Astrocyte (in vitro differentiated cells and primary cell): ENCODE data around the gene RSBN1. TPM values are rescaled to one million over a fixed set of nuclear protein-coding genes. Genes with fewer than 3 reads are reported as not detected.

ENCODE experiments used
- DNase-seq: peaks from one replicate; pipeline ENCODE4 v3.0.0-alpha.2; 2010; ENCODE audit warnings: low read depth
- FAIRE-seq: peaks from 2 replicates; lab custom pipeline; 2011; peaks lifted over from hg19 to GRCh38; lab: Jason Lieb, UNC
- H2AFZ ChIP-seq: 2 replicates; pipeline ENCODE4 v1.6.0; 2012; ENCODE audit warnings: low read depth, low read length, inconsistent platforms
- H3K27ac ChIP-seq: 2 replicates; pipeline ENCODE4 v1.5.1; 2011; ENCODE audit warnings: low read depth, low read length, inconsistent platforms
- H3K27me3 ChIP-seq: 2 replicates; pipeline ENCODE4 v1.6.0; 2011; ENCODE audit warnings: low read length, inconsistent platforms; ENCODE audit not compliant: insufficient read depth
- H3K36me3 ChIP-seq: 2 replicates; pipeline ENCODE4 v1.5.1; 2011; ENCODE audit warnings: low read length, inconsistent platforms; ENCODE audit not compliant: insufficient read depth
- H3K4me1 ChIP-seq: 2 replicates; pipeline ENCODE4 v1.5.1; 2011; ENCODE audit warnings: low read length, inconsistent platforms; ENCODE audit not compliant: insufficient read depth
- H3K4me2 ChIP-seq: 2 replicates; pipeline ENCODE4 v1.6.0; 2012; ENCODE audit warnings: low read length, inconsistent platforms
- H3K4me3 ChIP-seq: 2 replicates; pipeline ENCODE4 v1.5.1; 2011; ENCODE audit warnings: low read depth, mild to moderate bottlenecking, low read length, inconsistent platforms; ENCODE audit not compliant: insufficient read depth
- H3K79me2 ChIP-seq: 2 replicates; pipeline ENCODE4 v1.6.0; 2012; ENCODE audit warnings: mild to moderate bottlenecking, low read length, inconsistent platforms; ENCODE audit not compliant: insufficient read depth
- H3K9ac ChIP-seq: 2 replicates; pipeline ENCODE4 v1.6.0; 2012; ENCODE audit warnings: mild to moderate bottlenecking, low read length, inconsistent platforms
- H3K9me3 ChIP-seq: 2 replicates; pipeline ENCODE4 v1.5.1; 2012; ENCODE audit warnings: low read depth, mild to moderate bottlenecking, low read length, inconsistent platforms; ENCODE audit not compliant: insufficient read depth
- H4K20me1 ChIP-seq: 2 replicates; pipeline ENCODE4 v1.6.0; 2012; ENCODE audit warnings: low read length, inconsistent platforms; ENCODE audit not compliant: insufficient read depth
- H3K27ac Mint-ChIP-seq: one replicate; pipeline ENCODE4 v1.8.0; 2021; ENCODE audit warnings: mild to moderate bottlenecking, mixed read lengths; ENCODE audit not compliant: unreplicated experiment
- H3K27me3 Mint-ChIP-seq: one replicate; pipeline ENCODE4 v1.8.0; 2021; ENCODE audit warnings: low read depth, mixed read lengths; ENCODE audit not compliant: unreplicated experiment
- H3K36me3 Mint-ChIP-seq: one replicate; pipeline ENCODE4 v1.8.0; 2021; ENCODE audit warnings: low read depth, mixed read lengths; ENCODE audit not compliant: unreplicated experiment
- H3K4me1 Mint-ChIP-seq: one replicate; pipeline ENCODE4 v1.8.0; 2021; ENCODE audit warnings: low read depth, mixed read lengths; ENCODE audit not compliant: unreplicated experiment
- H3K4me3 Mint-ChIP-seq: one replicate; pipeline ENCODE4 v1.8.0; 2021; ENCODE audit warnings: mild to moderate bottlenecking, moderate library complexity, mixed read lengths; ENCODE audit not compliant: unreplicated experiment
- H3K9me3 Mint-ChIP-seq: one replicate; pipeline ENCODE4 v1.8.0; 2021; ENCODE audit warnings: mild to moderate bottlenecking, mixed read lengths; ENCODE audit not compliant: unreplicated experiment
- EZH2 ChIP-seq: IDR thresholded peaks from 2 replicates; pipeline ENCODE4 v1.6.1; 2012; ENCODE audit warnings: mild to moderate bottlenecking, low read length, inconsistent platforms; ENCODE audit not compliant: insufficient read depth
- total RNA-seq: library from RNA; stranded (reverse); gene quantifications from 2 replicates; pipeline ENCODE4 v1.2.1, GENCODE V29; 2021
- TF ChIP-seq, protein P1 (sequence below): IDR thresholded peaks from 2 replicates; pipeline ENCODE4 v1.5.1; 2011; ENCODE audit warnings: low read depth, mild to moderate bottlenecking, inconsistent platforms, low read length, moderate library complexity; ENCODE audit not compliant: insufficient read depth

Gene RSBN1
- total RNA-seq, 1 donor from 2014 or later: 10.6 TPM

DNA sequence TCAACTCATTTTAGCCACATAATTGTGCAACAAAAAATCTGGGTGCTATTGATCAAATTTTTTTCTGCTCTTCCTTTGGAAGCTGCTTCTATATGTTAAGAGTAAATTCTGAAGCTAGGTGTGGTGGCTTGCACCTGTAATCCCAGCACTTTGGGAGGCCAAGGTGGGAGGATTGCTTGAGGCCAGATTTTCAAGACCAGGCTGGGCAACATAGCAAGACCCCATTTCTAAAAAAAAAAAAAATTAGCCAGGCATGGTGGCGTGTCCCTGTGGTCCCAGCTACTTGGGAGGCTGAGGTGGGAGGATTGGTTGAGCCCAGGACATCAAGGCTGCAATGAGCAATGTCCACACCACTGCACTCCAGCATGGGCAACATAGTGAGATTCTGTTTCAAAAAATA is 24.3 kb upstream of the RSBN1 start:
- H3K4me3 ChIP-seq: no peak overlapping the region
- no peaks in the 10 kb centered on the region for H3K36me3 ChIP-seq
- DNase-seq (no peak), FAIRE-seq (no peak)
- Mint-ChIP-seq H3K36me3 (no peaks in the 10 kb centered on the region), H3K27me3 (no peaks in the 10 kb centered on the region), H3K4me1 (no peaks in the 10 kb centered on the region), H3K4me3 (no peak overlapping the region), H3K9me3 (no peaks in the 10 kb centered on the region), H3K27ac (no peak overlapping the region)
- no peaks in the 10 kb centered on the region for H3K4me1 ChIP-seq
- no peak for TF ChIP-seq EZH2
- TF ChIP-seq, protein P1, sequence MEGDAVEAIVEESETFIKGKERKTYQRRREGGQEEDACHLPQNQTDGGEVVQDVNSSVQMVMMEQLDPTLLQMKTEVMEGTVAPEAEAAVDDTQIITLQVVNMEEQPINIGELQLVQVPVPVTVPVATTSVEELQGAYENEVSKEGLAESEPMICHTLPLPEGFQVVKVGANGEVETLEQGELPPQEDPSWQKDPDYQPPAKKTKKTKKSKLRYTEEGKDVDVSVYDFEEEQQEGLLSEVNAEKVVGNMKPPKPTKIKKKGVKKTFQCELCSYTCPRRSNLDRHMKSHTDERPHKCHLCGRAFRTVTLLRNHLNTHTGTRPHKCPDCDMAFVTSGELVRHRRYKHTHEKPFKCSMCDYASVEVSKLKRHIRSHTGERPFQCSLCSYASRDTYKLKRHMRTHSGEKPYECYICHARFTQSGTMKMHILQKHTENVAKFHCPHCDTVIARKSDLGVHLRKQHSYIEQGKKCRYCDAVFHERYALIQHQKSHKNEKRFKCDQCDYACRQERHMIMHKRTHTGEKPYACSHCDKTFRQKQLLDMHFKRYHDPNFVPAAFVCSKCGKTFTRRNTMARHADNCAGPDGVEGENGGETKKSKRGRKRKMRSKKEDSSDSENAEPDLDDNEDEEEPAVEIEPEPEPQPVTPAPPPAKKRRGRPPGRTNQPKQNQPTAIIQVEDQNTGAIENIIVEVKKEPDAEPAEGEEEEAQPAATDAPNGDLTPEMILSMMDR: no peak
- H3K4me2 ChIP-seq: no peak overlapping the region
- H2AFZ ChIP-seq: no peak overlapping the region
- H3K27me3 ChIP-seq: no peaks in the 10 kb centered on the region
- H4K20me1 ChIP-seq: no peaks in the 10 kb centered on the region
- no peak overlapping the region for H3K27ac ChIP-seq
- no peaks in the 10 kb centered on the region for H3K9me3 ChIP-seq
- H3K9ac ChIP-seq: no peak overlapping the region
- no peaks in the 10 kb centered on the region for H3K79me2 ChIP-seq

DNA sequence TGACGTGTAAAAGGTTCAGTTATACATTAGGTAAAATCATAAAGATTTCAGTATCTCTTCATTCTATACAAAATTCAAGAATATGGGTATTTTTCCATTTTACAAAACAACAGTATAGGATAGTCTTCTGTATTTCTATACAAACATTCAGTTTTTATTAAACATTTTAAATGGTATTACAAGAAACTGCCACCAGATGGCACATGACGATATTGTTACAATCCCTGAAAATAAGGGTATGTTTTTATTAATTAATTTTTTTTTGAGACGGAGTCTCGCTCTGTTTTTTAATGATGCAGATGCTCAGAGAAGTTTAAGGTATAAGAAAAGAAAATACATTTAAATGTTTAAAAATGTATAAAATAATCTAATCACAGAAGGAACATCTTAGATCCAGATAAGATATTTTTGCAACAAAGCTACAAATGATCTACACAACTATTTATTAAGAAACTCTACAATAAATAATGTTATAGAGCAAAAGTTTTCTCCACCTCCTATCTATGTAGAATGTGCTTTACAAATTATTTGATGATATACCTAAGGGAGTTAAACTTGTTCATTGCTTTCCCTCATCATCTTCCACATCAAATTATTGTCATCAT is 23.5 kb upstream of the RSBN1 start:
- Mint-ChIP-seq H3K4me3 (no peak overlapping the region), H3K36me3 (no peaks in the 10 kb centered on the region), H3K9me3 (no peaks in the 10 kb centered on the region), H3K27me3 (no peaks in the 10 kb centered on the region), H3K4me1 (peaks cover 2% of the 10 kb centered on the region), H3K27ac (no peak overlapping the region)
- Histone ChIP-seq H2AFZ (no peak overlapping the region), H3K79me2 (no peaks in the 10 kb centered on the region), H3K27me3 (no peaks in the 10 kb centered on the region), H3K9me3 (no peaks in the 10 kb centered on the region), H3K9ac (no peak overlapping the region), H3K4me1 (no peaks in the 10 kb centered on the region), H3K27ac (no peak overlapping the region), H3K4me2 (no peak overlapping the region), H4K20me1 (no peaks in the 10 kb centered on the region), H3K36me3 (no peaks in the 10 kb centered on the region), H3K4me3 (no peak overlapping the region)
- DNase-seq (peak; percentile 18), FAIRE-seq (no peak)
- TF ChIP-seq, protein P1: peak; percentile 31
- TF ChIP-seq EZH2: no peak

DNA sequence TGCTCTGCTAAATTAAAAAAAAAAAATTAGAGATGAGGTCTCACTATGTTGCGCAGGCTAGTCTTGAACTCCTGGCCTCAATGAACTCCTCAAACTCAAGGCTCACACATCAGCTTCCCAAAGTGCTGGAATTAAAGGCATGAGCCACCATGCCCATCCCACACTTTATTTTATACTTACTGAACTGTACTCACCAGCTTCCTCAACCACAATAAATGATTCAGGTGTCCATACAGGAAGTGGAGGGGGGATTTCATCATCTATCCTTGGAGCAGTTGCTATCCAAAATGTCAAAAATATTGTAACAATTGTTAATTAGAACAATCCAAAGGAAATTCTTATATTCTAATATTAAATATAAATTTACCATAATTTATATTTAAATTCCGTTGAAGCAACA is 22.4 kb upstream of the RSBN1 start:
- Mint-ChIP-seq H3K9me3 (no peaks in the 10 kb centered on the region), H3K4me1 (peaks cover 2% of the 10 kb centered on the region), H3K36me3 (no peaks in the 10 kb centered on the region), H3K27ac (no peak overlapping the region), H3K4me3 (no peak overlapping the region), H3K27me3 (no peaks in the 10 kb centered on the region)
- no peak overlapping the region for H3K4me3 ChIP-seq
- H4K20me1 ChIP-seq: no peaks in the 10 kb centered on the region
- H2AFZ ChIP-seq: no peak overlapping the region
- FAIRE-seq: no peak
- H3K27ac ChIP-seq: no peak overlapping the region
- no peak for TF ChIP-seq EZH2
- TF ChIP-seq, protein P1: no peak
- no peaks in the 10 kb centered on the region for H3K36me3 ChIP-seq
- H3K4me2 ChIP-seq: no peak overlapping the region
- no peak for DNase-seq
- H3K27me3 ChIP-seq: no peaks in the 10 kb centered on the region
- no peaks in the 10 kb centered on the region for H3K9me3 ChIP-seq
- H3K9ac ChIP-seq: no peak overlapping the region
- H3K79me2 ChIP-seq: no peaks in the 10 kb centered on the region
- H3K4me1 ChIP-seq: no peaks in the 10 kb centered on the region
